ENCODE results near the gene TRIM44.
"Not testable (repeated sequence)": the region's sequence is repeated elsewhere in the genome, so short reads cannot be mapped to it uniquely, and the experiment has no call there.

TRIM44 gene

DNA sequence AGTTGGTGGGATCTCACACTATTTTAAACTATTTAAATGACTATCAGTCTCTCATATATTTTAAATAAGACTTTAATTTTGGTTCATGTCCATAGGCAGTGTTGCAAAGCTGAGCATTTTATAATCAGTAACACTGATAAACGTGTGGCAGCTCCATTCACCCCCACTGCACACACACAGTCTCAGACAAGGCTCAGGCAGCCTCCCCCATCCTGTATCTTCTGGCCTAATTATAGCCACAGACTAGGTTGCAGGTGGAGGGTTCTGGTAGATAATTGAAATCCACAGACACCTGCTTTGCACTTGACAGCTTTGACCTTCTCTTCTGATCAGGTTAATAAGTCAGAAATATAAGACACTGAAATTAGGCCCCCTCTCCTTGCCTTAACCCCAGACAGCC lies 162.8 kb downstream of the TRIM44 start:
- no peak for DNase-seq

DNA sequence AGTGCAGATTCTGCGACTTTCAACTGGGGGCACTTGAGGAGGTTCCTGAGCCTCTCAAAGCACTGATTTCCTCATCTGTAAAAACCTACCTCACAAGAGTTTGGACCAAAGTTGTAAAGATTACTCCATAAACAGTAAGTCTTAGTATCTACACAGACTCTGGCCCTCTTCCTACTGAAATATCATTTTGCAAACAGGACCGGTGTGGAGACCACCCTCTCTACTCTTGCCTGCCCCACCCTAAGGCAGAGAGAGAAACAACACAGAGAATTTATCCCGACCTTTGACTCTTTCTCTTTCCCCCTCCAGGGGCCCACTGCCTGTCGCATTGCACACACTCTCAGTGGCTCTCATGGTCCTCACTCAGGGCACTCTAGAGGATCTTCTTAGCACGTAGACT lies 163.4 kb downstream of the TRIM44 start:
- no peak for DNase-seq

DNA sequence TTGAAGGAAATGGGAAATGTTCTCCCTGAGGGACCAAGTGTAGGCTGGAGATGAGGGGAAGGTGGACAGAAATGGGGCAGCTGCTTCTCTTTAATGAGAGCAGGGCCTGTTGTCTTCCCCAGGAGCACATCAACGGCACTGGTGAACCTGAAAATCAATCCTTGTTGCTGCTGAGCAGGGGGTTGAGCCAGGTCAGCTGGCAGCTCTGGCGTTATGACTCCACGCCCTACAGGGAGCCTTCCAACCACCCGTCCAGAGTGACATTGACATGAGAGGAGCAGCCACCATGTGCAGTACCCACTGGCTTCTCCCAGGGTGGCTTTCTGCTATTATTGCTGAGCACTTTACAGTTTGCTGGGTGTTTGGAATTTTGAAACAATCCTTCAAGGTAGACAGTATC lies 164.4 kb downstream of the TRIM44 start:
- DNase-seq, result no peak

DNA sequence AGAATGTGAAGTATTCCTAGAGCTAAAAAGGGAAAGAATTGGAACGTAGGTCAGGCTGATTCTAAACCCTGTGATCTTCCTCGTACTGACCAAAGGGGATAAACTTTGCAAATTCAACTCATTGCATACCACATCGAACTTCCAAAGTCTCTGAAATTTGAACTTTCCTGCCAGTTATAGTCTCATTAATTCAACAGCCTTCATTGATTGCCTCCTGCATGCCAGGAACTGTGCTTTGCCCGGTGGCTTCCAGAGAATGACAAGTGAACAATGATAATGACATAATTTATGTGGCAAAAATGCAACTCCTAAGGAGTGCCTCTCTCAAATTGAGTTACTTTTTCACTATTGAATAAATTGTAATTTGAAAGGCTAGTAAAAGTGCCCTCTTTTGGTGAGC lies 173.6 kb downstream of the TRIM44 start:
- no peak for DNase-seq

DNA sequence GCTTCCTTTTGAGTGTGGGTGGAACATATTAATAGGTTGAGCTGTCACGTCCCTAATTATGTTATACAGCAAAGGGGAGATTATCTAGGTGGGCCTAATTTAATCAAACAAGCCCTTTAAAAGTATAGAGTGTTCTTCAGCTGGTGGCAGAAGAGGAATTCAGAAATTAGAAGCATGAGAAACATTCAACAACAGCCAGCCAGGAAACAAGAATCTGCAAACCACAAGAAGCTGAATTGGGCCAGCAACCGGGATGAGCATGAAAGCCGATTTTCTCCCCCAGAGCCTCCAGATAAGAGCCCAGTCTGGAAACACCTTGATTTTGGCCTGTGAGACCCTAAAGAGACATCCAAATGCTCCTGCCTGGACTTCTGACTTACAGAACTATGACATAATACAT lies 175.5 kb downstream of the TRIM44 start:
- no peak for DNase-seq

DNA sequence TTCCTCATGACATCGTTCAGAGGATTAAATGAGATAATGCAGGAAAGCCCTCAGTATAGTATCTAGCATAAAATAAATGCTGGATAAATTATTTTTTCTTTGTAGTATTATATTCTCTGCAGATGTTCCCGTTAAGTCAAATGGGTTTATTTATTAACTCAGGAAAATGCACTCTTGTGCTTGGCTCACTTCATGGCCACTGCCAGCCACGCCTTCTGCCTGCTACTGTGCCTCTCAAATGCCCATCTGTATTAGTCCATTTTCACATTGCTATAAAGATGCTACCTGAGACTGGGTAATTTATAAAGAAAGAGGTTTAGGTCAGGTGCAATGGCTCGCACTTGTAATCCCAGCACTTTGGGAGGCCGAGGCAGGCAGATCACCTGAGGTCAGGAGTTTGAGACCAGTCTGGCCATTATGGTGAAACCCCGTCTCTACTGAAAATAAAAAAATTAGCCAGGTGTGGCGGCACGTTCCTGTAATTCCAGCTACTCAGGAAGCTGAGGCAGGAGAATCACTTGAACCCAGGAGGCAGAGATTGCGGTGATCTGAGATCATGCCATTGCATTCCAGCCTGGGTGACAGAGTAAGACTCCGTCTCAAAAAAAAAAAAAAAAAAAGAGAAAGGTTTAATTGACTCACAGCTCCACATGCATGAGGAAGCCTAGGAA lies 176.3 kb downstream of the TRIM44 start:
- not testable (repeated sequence) for DNase-seq

DNA sequence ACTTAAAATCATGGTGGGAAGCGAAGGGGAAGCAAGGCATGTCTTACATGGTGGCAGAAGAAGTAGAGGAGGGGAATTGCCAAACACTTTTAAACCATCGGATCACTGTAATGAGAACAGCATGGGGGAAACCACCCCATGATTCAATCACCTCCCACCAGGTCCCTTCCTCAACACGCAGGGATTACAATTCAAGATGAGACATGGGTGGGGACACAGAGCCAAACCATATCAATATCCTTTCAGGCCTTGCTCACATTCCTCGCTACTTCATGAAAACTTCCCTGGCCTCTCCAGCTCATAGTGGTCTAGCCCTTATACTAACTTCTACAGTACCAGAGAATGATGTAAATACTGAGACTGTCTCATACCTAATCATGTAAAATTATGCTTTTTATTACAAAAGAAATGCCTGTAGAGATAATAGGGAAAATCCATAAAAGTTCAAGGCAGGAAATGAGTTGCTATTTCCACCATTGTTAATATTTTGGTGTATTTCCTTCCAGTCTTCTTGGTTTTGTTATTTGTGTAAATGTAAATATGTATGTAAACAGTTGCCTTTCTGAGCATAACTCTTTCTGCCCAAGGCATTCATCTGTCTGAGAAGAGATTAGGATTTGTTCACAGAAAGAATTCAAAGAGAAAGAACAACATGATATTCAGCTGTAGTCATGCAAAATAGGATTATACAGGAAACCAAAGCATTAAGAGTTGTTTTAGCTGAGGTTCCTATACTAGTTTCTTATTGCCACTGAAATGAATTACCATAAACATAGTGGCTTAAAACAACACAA lies 177.0 kb downstream of the TRIM44 start:
- no peak for DNase-seq

DNA sequence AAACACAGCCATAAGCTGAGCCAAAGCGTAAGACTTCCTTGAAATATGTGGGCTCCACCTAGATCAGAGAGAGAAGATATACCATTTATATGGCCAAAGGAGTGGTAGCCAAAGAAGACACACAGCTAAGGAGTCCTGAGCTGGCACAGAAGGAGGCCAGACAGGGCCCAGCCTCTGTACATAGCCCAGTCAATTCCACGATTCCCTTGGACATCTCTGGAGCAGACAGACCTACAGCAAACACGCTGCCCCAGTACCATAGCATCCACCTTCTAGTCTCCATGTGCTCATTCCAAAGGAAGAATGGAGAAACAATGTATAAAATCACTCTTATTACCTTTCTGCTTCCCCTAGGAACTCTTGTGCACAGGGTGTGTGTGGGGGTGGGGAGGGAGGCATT lies 179.2 kb downstream of the TRIM44 start:
- DNase-seq, result no peak

DNA sequence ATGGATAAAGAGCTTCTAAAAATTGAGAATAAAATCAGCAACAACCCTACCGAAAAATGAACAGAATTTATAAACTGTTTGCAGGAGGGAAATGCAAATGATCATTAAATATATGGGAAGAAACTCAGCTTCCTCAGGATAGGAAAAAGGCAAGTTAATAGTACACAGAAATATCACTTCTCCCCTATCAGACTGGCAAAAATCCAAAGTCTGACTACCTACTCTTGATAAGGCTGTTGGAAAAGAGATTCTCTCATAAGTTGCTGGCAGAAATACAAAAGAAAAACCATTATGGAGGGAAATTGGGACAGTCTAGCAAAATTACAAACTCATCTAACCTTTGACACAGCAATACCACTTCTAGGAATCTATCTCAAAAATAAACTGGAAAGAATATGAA lies 180.4 kb downstream of the TRIM44 start:
- DNase-seq, result no peak

DNA sequence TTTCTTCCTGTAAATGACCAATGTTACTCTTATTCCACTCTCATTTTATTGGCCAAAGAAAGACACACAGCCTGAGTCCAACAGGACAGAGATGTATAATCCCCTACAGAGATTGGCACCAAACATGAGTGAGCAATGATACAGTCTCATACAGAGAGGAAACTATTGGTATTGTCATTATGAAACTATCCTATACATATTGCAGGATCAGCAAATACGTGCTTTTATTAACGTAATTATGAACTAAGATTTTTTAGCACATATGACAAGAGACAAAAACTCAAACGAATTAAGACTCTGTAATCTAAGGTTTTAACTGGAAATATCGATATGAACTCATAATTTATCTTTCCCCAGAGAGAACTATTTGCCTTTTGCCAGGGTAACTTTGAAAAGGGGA lies 182.0 kb downstream of the TRIM44 start:
- no peak for DNase-seq

DNA sequence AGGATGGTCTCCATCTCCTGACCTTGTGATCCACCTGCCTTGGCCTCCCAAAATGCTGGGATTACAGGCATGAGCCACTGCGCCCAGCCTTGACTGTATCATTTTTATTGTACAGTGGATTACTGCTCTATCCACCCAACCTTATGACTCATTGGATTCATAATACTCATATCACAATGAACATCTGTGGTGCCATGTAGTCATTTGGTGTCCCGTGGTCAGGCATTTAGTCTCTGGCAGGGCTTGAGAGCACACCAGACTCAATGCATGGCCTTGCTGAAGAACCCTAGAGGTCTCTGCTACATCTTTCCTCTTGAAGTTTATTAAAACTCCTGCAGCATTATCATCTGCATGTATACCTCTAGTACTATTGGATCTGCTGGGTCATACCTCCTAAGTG lies 183.3 kb downstream of the TRIM44 start:
- no peak for DNase-seq

DNA sequence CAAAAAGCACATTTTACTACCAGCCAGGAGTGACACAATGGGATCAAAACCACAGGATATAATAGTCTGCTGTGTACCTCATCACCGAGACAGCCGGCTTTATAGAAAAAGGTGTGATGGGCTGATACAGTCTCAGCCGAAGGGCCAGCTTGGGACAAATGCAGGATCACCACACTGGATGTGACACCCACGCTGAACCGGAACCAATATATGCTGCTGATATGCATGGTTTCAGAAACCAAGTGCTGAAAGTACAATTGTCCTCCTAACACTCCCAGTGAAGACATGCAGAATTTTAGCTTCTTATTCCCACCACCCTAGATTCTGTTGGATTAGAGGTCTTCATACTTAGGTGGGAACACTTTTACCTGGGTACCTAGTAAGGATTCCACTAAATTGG lies 184.3 kb downstream of the TRIM44 start:
- DNase-seq, result no peak

DNA sequence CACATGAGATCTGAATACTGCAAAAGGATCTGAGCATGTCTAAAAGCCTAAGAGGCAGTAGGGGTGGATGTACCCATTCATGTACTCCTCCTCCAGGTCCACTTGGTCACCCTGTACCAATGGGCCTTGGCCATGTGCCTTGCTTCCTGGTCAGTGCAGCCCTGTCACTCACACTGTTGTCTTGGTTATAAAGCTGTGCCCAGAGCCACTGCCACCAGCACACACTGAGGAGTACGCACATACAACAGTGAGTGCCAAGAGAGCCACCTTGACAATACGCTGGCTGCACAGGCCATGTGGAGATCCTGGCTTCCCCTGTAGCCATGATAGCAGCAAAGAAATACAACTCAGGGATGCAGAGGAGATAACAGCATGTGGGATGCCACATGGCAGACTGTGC lies 184.9 kb downstream of the TRIM44 start:
- DNase-seq, result no peak

DNA sequence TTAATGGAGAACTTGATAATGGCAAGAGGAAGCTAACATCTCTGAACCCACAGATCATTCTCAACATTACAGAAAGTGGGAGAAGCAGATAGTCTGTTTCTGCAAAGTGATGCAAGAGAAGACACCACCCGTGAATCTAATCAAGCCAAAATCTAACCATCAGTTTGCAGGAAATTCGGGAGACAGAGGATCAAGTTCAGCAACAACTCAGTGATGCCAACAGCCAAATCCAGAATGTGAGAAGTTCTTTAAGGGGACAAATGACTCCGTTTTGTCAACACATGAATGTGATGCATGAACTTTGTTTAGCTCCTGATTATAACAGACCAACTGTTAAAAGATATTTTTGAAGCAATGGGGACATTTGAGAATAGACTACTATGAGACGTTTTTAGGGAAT lies 186.0 kb downstream of the TRIM44 start:
- DNase-seq, result no peak

DNA sequence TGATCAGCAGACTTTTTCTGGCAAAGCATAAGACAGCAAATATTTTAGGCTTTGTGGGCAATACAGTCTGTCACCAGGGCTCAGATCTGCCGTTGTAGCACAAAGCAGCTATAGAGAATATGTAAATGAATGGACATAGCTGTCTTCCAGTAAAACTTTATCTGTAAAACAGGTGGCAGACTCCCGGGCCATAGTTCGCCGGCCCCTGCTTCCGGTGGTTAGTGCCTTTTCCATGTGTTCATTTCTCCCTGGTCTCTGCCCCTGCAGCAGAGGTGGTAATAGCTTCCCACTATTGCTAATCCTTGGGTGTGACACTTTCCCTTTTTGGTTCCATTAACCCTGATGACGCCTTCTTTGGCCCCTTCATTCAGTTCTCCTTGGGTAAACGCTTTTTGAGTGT lies 187.6 kb downstream of the TRIM44 start:
- DNase-seq, result no peak

DNA sequence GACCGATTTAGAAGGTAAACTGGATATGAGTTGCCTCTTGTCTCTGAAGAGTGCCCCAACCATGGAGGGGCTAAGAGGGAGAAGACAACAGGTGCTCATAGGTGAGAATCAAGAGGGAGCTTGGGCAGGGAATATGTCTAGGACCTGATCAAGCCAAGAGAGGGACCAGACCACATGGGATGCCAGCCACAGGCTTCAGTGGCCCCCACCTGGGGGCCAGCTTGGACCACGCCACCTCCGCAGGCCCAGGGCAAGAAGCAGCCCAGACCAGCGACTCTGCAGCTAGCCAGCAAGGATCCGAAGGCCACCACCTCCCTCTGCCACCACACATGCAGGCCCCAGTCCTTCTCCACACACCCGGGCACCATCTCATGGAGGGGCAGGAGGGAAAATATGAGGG lies 188.8 kb downstream of the TRIM44 start:
- DNase-seq, result no peak

DNA sequence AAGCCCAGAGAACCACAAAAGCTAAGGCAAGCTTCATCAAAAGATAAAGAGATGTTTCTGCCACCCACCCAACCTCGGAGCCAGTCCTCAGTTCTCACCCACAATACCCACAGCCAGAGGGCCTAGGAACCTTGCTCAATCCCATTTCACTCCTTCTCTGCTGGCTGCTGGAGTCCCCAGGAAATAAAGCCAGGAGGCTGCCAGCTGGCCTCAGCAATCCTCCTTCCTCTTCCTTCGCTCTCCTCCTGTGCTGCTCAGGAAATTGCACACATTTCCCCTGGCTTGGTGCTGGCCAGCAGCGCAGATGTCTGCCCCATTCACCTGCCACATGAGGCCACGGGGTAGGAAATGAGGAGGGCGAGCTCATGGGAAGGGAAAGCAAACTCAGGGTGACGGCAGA lies 189.5 kb downstream of the TRIM44 start:
- DNase-seq, result no peak

DNA sequence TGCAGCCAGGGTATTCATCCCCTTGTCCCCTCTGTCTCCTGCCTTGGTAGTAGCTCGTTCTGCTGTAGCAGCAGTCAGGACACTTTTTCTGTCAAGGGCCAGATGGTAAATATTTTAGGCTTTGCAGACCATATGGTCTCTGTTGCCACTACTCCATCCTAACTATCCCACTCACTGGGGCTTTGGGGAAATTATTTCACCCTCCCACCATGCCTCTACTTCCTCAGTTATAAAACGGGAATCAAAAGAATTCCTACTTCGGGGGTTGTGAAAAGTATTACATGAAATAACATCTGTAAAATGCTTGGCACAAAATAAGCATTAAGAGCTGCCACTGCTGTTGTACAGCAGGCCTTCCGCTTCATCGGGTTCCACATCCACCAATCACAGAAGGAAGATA lies 191.4 kb downstream of the TRIM44 start:
- no peak for DNase-seq

DNA sequence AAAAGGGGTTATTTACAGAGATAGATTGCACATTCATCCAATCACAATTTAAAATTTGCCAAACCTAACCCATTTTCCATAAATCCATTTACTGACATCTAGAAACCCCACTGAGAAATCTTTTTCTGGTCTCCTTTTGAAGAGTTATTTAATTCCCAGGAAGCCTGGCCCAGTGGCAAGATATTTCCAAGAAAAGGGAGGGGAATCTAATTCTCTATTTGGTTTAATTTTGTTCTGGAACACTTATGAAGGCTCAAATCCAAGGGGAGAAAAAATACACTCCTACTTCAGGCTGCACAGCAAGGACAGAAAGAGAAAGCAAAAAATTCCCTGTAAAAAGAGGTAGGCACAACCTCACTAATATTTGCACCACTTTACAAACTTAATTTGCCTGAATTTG lies 193.1 kb downstream of the TRIM44 start:
- no peak for DNase-seq

DNA sequence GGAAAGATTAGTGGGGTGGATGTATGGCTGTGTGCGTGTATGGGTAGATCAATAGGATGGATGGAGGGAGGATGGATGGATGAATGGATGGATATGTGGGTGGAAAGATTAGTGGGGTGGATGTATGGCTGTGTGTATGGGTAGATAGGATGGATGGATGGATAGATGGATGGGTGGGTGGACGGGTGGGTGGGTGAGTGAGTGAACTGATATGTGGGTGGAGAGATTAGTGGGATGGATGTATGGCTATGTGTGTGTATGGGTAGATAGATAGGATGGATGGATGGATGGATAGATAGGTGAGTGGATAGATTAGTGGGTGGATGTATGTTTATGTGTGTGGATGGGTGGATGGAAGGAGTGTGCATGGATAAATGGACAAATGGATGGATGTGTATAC lies 193.7 kb downstream of the TRIM44 start:
- DNase-seq, result no peak

DNA sequence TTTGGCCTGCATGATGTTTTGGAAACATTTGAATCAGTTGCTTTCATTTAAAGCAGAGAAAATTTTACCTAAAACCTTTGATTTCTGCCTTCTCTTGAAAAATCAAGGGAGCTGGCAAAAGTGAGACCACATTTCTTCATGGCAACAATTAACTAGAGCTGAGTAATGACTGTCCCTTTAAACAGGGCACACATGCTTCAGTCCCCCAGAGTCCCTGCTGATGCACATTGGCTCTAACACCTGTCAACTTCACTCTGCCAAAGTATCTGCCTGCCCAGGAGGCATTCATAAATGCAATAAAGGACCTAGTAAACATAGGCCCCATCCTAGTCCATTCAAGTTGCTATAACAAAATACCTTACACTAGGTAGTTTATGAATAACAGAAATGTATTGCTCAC lies 194.2 kb downstream of the TRIM44 start:
- DNase-seq, result no peak

DNA sequence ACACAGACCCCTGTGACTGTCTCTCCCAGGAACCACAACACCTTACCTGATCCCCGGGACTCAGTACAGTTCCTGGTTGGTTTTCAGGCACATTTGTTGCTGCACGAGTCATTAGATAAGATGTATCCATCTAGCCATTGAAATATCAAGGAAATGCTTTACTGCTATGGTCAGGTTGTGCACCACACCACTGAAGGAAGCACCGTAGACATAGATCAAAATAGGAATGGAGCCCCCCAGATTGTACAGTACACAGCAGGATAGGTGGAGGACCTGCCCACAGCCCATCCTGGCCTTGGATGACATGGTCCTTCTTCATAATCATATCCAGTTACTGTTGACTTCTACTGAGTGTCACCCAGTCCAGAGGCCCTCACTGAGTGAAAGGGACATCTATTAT lies 195.3 kb downstream of the TRIM44 start:
- no peak for DNase-seq

DNA sequence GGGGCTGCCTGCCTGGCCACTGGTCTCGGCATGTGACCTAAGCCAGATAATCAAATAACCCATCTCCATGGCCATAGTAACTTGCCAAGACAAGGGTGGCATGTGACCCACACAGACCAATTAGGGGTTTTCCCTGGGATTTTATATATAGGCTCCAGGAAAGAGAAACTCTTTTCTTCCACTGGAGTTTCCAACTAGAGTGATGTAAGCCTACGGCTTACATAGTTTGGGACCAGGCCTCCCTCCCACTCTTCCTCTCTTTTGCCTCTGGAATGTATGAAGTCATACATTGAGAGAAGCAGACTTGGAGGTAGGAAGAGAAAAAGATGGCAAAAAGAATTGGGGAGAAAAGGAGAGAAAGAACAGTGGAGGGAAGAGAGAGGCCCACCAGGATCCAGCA lies 196.7 kb downstream of the TRIM44 start:
- no peak for DNase-seq

DNA sequence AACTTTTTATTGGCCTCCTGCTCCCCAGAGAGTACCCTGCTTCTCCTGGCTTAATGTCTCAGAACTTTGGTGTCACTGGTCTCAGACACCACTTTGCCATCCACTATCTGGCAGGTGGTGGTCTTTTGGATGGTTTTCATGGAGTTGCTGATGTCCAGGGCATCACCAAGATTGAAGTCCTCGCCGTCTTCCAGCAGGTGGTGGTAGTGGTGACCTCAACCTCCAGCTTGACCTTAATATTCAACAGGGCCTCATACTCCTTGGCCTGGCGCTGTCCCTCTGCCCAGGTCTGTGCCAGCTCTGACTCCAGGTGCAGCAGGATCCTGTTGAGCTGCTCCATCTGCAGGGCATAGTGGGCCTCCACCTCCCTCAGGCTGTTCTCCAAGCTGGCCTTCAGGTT lies 197.6 kb downstream of the TRIM44 start:
- not testable (repeated sequence) for DNase-seq

DNA sequence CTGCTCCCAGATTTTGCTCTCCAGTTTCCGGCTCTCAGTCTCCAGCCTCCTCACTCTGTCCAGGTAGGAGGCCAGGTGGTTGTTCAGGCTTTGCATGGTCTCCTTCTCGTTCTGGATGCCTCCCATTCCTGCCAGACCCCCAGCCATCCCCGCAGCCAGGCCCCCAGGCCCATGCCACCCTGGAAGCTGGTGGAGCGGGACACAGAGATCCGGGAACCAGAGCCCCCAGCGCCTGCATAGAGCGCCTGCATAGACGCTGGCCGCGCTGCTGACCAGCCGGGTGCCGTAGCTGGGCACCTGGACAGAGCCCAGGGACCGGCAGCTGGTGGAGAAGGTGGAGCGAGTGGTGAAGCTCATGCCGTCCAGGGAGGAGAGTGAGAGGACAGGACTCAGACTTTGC lies 198.6 kb downstream of the TRIM44 start:
- no peak for DNase-seq

Measured in activated CD4-positive, alpha-beta T cell treated with anti-CD3 and anti-CD28 coated beads for 1 hour (primary cell).